ENCODE measurements around the gene AGR3. TPM values are rescaled to one million over a fixed set of nuclear protein-coding genes. Genes with fewer than 3 reads are reported as not detected.
A peak's percentile ranks its signal among the peaks of the same experiment; 100 is the strongest.

Gene AGR3
- total and polyA plus RNA-seq, 2 experiments from 2014 or later: not detected

DNA sequence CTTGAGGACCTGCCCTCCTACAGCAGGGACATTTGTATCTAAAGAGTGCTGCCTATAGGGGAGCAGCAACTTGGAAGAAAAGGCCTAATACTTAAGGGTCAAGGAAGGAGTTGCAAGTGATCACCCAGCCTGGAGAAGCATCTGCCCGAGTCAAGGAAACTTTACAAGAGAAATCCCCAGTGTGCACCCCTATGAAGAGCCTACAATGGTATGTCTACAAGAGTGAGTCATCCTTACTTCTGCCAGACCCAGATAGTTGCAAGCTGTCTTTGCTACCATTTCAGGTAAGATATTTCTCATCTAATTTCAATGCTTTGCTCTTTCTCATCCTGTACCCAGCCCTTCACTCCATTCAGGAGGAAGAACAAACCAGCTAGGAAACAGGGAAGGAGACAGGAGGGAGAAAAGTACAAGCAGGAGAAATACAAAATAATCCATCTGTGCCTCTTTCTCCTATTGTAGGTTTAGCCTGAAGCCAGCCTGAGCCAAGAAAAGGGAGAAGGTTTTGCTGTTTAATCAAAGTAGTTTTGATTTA, 34.4 kb upstream of the AGR3 start:
- Histone ChIP-seq H4K20me1 (ENCODE audit: insufficient read depth) (no peaks in the 10 kb centered on the region), H2AFZ (peak overlapping the region; percentile 49), H3K79me2 (ENCODE audit: insufficient read depth) (no peaks in the 10 kb centered on the region), H3K9ac (no peak overlapping the region), H3K27me3 (replicated peaks; ENCODE audit: insufficient read depth) (no peaks in the 10 kb centered on the region), H3K9me3 (ENCODE audit: low read depth) (no peaks in the 10 kb centered on the region), H3K4me2 (ENCODE audit: unreplicated experiment) (peak overlapping the region; percentile 3), H3K9me2 (ENCODE audit: insufficient read depth) (no peaks in the 10 kb centered on the region), H3F3A (ENCODE audit: insufficient read depth) (peaks cover 13% of the 10 kb centered on the region), H3K27ac (peak overlapping the region; percentile 46), H3K4me1 (ENCODE audit: insufficient read depth) (peaks cover 24% of the 10 kb centered on the region), H3K4me3 (no peak overlapping the region), H3K36me3 (ENCODE audit: low read depth) (no peaks in the 10 kb centered on the region)
- DNase-seq: peak; percentile 81
- no peak for TF ChIP-seq EZH2 (IDR thresholded peaks at IDR 0.05; ENCODE audit: insufficient read depth, poor library complexity, severe bottlenecking)
- TF ChIP-seq EZH2phosphoT487 (IDR thresholded peaks at IDR 0.05; ENCODE audit: insufficient read depth, low read depth): no peak
- in situ Hi-C loops (cut with MboI): loop anchor here (5.0 to 10.0 kb wide), 2 partner anchors 219 to 801 kb away; no protein-coding TSS in a partner anchor
- 70% methylated on average over 1 of the region's 1 CpG for WGBS, 2 experiments (ENCODE audit: low coverage in 1 of 2, low lambda C conversion rate in 2 of 2, missing lambda C conversion rate in 2 of 2)

DNA sequence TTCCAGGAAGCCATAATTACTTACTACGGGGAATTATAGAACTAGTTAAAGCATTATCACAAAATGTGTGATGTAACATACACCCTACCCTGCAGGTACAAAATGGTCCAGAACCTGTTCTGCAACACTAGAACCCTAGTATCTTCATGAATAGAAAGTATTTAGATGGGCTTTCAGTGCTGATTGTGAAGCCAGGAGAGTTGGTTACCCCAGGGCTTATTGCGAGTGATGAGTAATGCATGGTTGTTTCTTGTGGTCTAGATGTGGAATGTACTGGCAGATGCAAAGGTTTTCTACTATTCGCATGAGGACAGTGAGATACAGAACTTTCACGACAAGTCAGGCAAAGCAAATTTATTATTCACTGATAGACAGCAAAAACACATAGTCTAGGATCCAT, 33.6 kb upstream of the AGR3 start:
- no peaks in the 10 kb centered on the region for H3K9me2 ChIP-seq (ENCODE audit: insufficient read depth)
- H3K79me2 ChIP-seq (ENCODE audit: insufficient read depth): no peaks in the 10 kb centered on the region
- DNase-seq: peak; percentile 82
- H4K20me1 ChIP-seq (ENCODE audit: insufficient read depth): no peaks in the 10 kb centered on the region
- H3K36me3 ChIP-seq (ENCODE audit: low read depth): no peaks in the 10 kb centered on the region
- no peak overlapping the region for H2AFZ ChIP-seq
- H3K4me2 ChIP-seq (ENCODE audit: unreplicated experiment): no peak overlapping the region
- no peaks in the 10 kb centered on the region for H3K9me3 ChIP-seq (ENCODE audit: low read depth)
- in situ Hi-C loops (cut with MboI): loop anchor here (5.0 to 10.0 kb wide), 2 partner anchors 218 to 801 kb away; no protein-coding TSS in a partner anchor
- peaks cover 24% of the 10 kb centered on the region for H3K4me1 ChIP-seq (ENCODE audit: insufficient read depth)
- H3K27ac ChIP-seq: peak overlapping the region; percentile 46
- H3K4me3 ChIP-seq: no peak overlapping the region
- H3K27me3 ChIP-seq (replicated peaks; ENCODE audit: insufficient read depth): no peaks in the 10 kb centered on the region
- peaks cover 13% of the 10 kb centered on the region for H3F3A ChIP-seq (ENCODE audit: insufficient read depth)
- no peak overlapping the region for H3K9ac ChIP-seq
- 50 to 60% methylated on average over 4 of the region's 4 CpGs for WGBS, 2 experiments (ENCODE audit: low coverage in 1 of 2, low lambda C conversion rate in 2 of 2, missing lambda C conversion rate in 2 of 2)
- TF ChIP-seq EZH2phosphoT487 (IDR thresholded peaks at IDR 0.05; ENCODE audit: insufficient read depth, low read depth) (no peak), EZH2 (IDR thresholded peaks at IDR 0.05; ENCODE audit: insufficient read depth, poor library complexity, severe bottlenecking) (no peak)

DNA sequence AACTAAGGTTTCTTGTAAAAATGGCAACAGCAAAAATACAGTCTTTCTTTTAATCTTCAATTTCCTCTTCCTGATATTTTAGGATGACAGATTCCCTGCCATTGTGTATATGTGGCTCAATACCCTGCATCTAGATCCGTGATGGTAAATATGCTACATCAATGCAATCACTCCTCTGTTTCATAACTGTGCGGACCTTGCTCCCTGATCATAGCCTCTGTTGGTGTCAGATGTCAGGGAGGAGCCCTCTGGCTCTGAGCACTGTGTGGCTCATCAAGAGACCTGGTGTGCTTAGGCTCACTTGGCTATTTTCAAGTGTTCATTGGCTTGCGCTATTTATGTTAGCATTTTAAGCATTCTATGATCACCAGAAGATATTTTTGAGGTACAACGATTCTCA, 33.0 kb upstream of the AGR3 start:
- Histone ChIP-seq H2AFZ (no peak overlapping the region), H3K27ac (no peak overlapping the region), H4K20me1 (ENCODE audit: insufficient read depth) (no peaks in the 10 kb centered on the region), H3K79me2 (ENCODE audit: insufficient read depth) (no peaks in the 10 kb centered on the region), H3K4me1 (ENCODE audit: insufficient read depth) (peaks cover 24% of the 10 kb centered on the region), H3K9ac (no peak overlapping the region), H3K4me3 (no peak overlapping the region), H3K4me2 (ENCODE audit: unreplicated experiment) (no peak overlapping the region), H3K9me3 (ENCODE audit: low read depth) (no peaks in the 10 kb centered on the region), H3K9me2 (ENCODE audit: insufficient read depth) (no peaks in the 10 kb centered on the region), H3F3A (ENCODE audit: insufficient read depth) (peaks cover 13% of the 10 kb centered on the region), H3K36me3 (ENCODE audit: low read depth) (no peaks in the 10 kb centered on the region), H3K27me3 (replicated peaks; ENCODE audit: insufficient read depth) (no peaks in the 10 kb centered on the region)
- DNase-seq: no peak
- 84 to 92% methylated on average over 4 of the region's 4 CpGs for WGBS, 2 experiments (ENCODE audit: low coverage in 1 of 2, low lambda C conversion rate in 2 of 2, missing lambda C conversion rate in 2 of 2)
- no peak for TF ChIP-seq EZH2phosphoT487 (IDR thresholded peaks at IDR 0.05; ENCODE audit: insufficient read depth, low read depth)
- TF ChIP-seq EZH2 (IDR thresholded peaks at IDR 0.05; ENCODE audit: insufficient read depth, poor library complexity, severe bottlenecking): no peak
- in situ Hi-C loops (cut with MboI): loop anchor here (5.0 to 10.0 kb wide), 2 partner anchors 217 to 800 kb away; no protein-coding TSS in a partner anchor

DNA sequence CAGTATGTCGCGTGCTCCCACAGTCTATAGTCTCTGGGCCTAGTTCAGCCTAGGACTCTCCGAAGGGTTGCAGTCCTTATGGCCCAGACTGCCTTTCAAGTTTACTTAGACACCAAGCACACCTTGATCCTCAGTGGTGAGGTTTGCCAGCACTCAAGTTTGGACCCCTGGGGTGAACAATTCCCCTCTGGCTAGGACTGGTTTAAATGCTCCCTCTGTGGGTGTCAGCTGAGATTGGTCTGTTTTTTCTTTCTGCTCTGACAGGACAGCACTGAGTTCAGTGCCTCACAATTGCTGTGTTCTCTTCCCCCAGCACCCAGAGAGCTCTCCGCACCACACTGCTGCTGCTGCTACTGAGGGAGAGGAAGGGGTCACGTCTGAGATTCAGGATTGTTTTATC, 31.9 kb upstream of the AGR3 start:
- Histone ChIP-seq H3K4me2 (ENCODE audit: unreplicated experiment) (no peak overlapping the region), H3K27me3 (replicated peaks; ENCODE audit: insufficient read depth) (no peaks in the 10 kb centered on the region), H3K4me1 (ENCODE audit: insufficient read depth) (peaks cover 24% of the 10 kb centered on the region), H3K4me3 (no peak overlapping the region), H2AFZ (no peak overlapping the region), H3K9ac (no peak overlapping the region), H4K20me1 (ENCODE audit: insufficient read depth) (no peaks in the 10 kb centered on the region), H3K36me3 (ENCODE audit: low read depth) (no peaks in the 10 kb centered on the region), H3K9me2 (ENCODE audit: insufficient read depth) (no peaks in the 10 kb centered on the region), H3F3A (ENCODE audit: insufficient read depth) (peaks cover 13% of the 10 kb centered on the region), H3K9me3 (ENCODE audit: low read depth) (no peaks in the 10 kb centered on the region), H3K79me2 (ENCODE audit: insufficient read depth) (no peaks in the 10 kb centered on the region), H3K27ac (no peak overlapping the region)
- in situ Hi-C loops (cut with MboI): loop anchor here (10.0 kb wide), 1 partner anchor 799 kb away; no protein-coding TSS in a partner anchor
- 85 to 86% methylated on average over 5 of the region's 5 CpGs for WGBS, 2 experiments (ENCODE audit: low coverage in 1 of 2, low lambda C conversion rate in 2 of 2, missing lambda C conversion rate in 2 of 2)
- TF ChIP-seq EZH2phosphoT487 (IDR thresholded peaks at IDR 0.05; ENCODE audit: insufficient read depth, low read depth) (no peak), EZH2 (IDR thresholded peaks at IDR 0.05; ENCODE audit: insufficient read depth, poor library complexity, severe bottlenecking) (no peak)
- no peak for DNase-seq
